IMR-90 (cell line): ENCODE data around the gene FSTL3. TPM values are rescaled to one million over a fixed set of nuclear protein-coding genes. Genes with fewer than 3 reads are reported as not detected.

Experiments used
- ATAC-seq: fragments of 200-7000 bp; cut with Tn5 transposase; 2 replicates; pipeline ENCODE4 v1.9.1; 2020; ENCODE audit warnings: low read depth, mild to moderate bottlenecking, moderate library complexity
- BruUV-seq: library from RNA; stranded (reverse); fragments of 400-500 nt; replicated peaks from 2 replicates; lab custom pipeline; 2021; lab: Mats Ljungman, UMichigan
- CTCF ChIA-PET: fragments of 300-600 bp; formaldehyde crosslinking; extraction: SDS; loops from one replicate; lab custom pipeline; 2021; ENCODE audit warnings: antibody characterized with exemption; lab: Yijun Ruan, JAX
- POLR2A ChIA-PET: fragments of 300-600 bp; sonication (Branson Sonifier 250); formaldehyde crosslinking; loops from one replicate; lab custom pipeline; 2022; ENCODE audit warnings: antibody characterized with exemption; ENCODE audit not compliant: unreplicated experiment; lab: Charles Lee
- DNase-seq: peaks from one replicate; pipeline ENCODE4 v3.0.0; 2013
- H2AFZ ChIP-seq: replicated peaks from 2 replicates; pipeline ENCODE3; 2013; ENCODE audit warnings: low read length, mild to moderate bottlenecking; ENCODE audit not compliant: poor library complexity
- H2AK5ac ChIP-seq: 2 replicates; pipeline ENCODE4 v1.6.1; 2013; ENCODE audit warnings: low read depth, low read length, inconsistent platforms
- H2AK9ac ChIP-seq: replicated peaks from 2 replicates; pipeline ENCODE3; 2013; ENCODE audit warnings: mild to moderate bottlenecking, low read depth, low read length, moderate library complexity; ENCODE audit not compliant: poor library complexity
- H2BK120ac ChIP-seq: 2 replicates; pipeline ENCODE4 v1.6.1; 2013; ENCODE audit warnings: low read depth, low read length, inconsistent platforms
- H2BK15ac ChIP-seq: 3 replicates; pipeline ENCODE4 v1.6.1; 2013; ENCODE audit warnings: low read depth, low read length, inconsistent platforms
- H2BK20ac ChIP-seq: 2 replicates; pipeline ENCODE4 v1.6.1; 2013; ENCODE audit warnings: low read depth, mild to moderate bottlenecking, inconsistent platforms, low read length, moderate library complexity
- H2BK5ac ChIP-seq: 2 replicates; pipeline ENCODE4 v1.6.1; 2013; ENCODE audit warnings: mild to moderate bottlenecking, low read depth, low read length, inconsistent platforms; ENCODE audit not compliant: poor library complexity, severe bottlenecking
- H3K14ac ChIP-seq: replicated peaks from 2 replicates; pipeline ENCODE4 v1.6.1; 2013; ENCODE audit warnings: low read depth, low read length, inconsistent platforms
- H3K18ac ChIP-seq: 2 replicates; pipeline ENCODE4 v1.6.1; 2013; ENCODE audit warnings: low read depth, low read length, control low read depth
- H3K23ac ChIP-seq: 2 replicates; pipeline ENCODE4 v1.6.1; 2013; ENCODE audit warnings: low read depth, low read length, inconsistent platforms
- H3K27ac ChIP-seq: 2 replicates; pipeline ENCODE4 v1.5.1; 2013; ENCODE audit warnings: mild to moderate bottlenecking, control low read depth, low read length; ENCODE audit not compliant: insufficient read depth
- H3K27me3 ChIP-seq: 2 replicates; pipeline ENCODE4 v1.6.1; 2013; ENCODE audit warnings: low read length; ENCODE audit not compliant: control insufficient read depth, insufficient read depth
- H3K36me3 ChIP-seq: 2 replicates; pipeline ENCODE4 v1.6.1; 2013; ENCODE audit warnings: low read length, mixed read lengths; ENCODE audit not compliant: control insufficient read depth, insufficient read depth
- H3K4ac ChIP-seq: 2 replicates; pipeline ENCODE4 v1.6.1; 2013; ENCODE audit warnings: low read depth, low read length, inconsistent platforms
- H3K4me1 ChIP-seq: 2 replicates; pipeline ENCODE4 v1.6.1; 2013; ENCODE audit warnings: low read length, mixed read lengths; ENCODE audit not compliant: control insufficient read depth, insufficient read depth
- H3K4me2 ChIP-seq: 2 replicates; pipeline ENCODE4 v1.6.1; 2013; ENCODE audit warnings: low read depth, mild to moderate bottlenecking, control low read depth, low read length, moderate library complexity
- H3K4me3 ChIP-seq: 2 replicates; pipeline ENCODE4 v1.5.1; 2013; ENCODE audit warnings: low read depth, mild to moderate bottlenecking, control low read depth, low read length, moderate library complexity; ENCODE audit not compliant: insufficient read depth
- H3K56ac ChIP-seq: 2 replicates; pipeline ENCODE4 v1.6.1; 2013; ENCODE audit warnings: low read length, inconsistent platforms; ENCODE audit not compliant: insufficient read depth; ENCODE audit errors: extremely low read depth
- H3K79me1 ChIP-seq, 2 experiments: 2 replicates each; pipeline ENCODE4 v1.6.1; 2013; ENCODE audit warnings: low read length in 2 of 2, inconsistent platforms in 1 of 2, low read depth in 1 of 2
- H3K9ac ChIP-seq: 2 replicates; pipeline ENCODE4 v1.6.1; 2013; ENCODE audit warnings: low read depth, low read length, control low read depth
- H3K9me1 ChIP-seq: 2 replicates; pipeline ENCODE4 v1.6.1; 2013; ENCODE audit warnings: low read length, inconsistent platforms; ENCODE audit not compliant: insufficient read depth
- H3K9me3 ChIP-seq: 2 replicates; pipeline ENCODE4 v1.6.1; 2013; ENCODE audit warnings: low read length; ENCODE audit not compliant: control insufficient read depth, insufficient read depth
- H4K20me1 ChIP-seq: 2 replicates; pipeline ENCODE4 v1.6.1; 2013; ENCODE audit warnings: low read length, inconsistent platforms; ENCODE audit not compliant: insufficient read depth
- H4K5ac ChIP-seq: 2 replicates; pipeline ENCODE4 v1.6.1; 2013; ENCODE audit warnings: mild to moderate bottlenecking, low read depth, low read length, control low read depth
- H4K8ac ChIP-seq, 2 experiments: 2 replicates each; pipeline ENCODE4 v1.6.1; 2013; ENCODE audit warnings: low read depth in 2 of 2, low read length in 2 of 2, control low read depth in 1 of 2, inconsistent platforms in 1 of 2
- H4K91ac ChIP-seq: 2 replicates; pipeline ENCODE4 v1.6.1; 2013; ENCODE audit warnings: low read depth, low read length, inconsistent platforms; ENCODE audit not compliant: insufficient read depth
- BHLHE40 ChIP-seq: fragments of 150-350 bp; IDR thresholded peaks from 2 replicates; pipeline ENCODE4 v1.6.1; 2016; ENCODE audit warnings: mild to moderate bottlenecking, low read depth, low read length
- MAZ ChIP-seq: IDR thresholded peaks from 2 replicates; pipeline ENCODE4 v1.6.1; 2012; ENCODE audit warnings: low read depth, mild to moderate bottlenecking, low read length, improper control_type of control experiment, moderate library complexity, borderline replicate concordance
- WGBS, 2 experiments: methylation state at CpG; one replicate each; pipeline versions ENCODE4 v1.1.5 to v1.1.7; 2013; ENCODE audit warnings: missing lambda C conversion rate in 2 of 2; ENCODE audit not compliant: insufficient read length in 1 of 2; ENCODE audit errors: extremely low coverage in 2 of 2; 5-methylcytosine and 5-hydroxymethylcytosine counted together
- dilution Hi-C: fragments of 300-500 bp; cut with HindIII; formaldehyde crosslinking; loops from one replicate; pipeline ENCODE4 v1.14.3; 2018; ENCODE audit warnings: low sequenced_read_pairs; ENCODE audit not compliant: unreplicated experiment
- in situ Hi-C: fragments of 300-500 bp; cut with MboI; formaldehyde crosslinking; loops from 3 replicates; pipeline ENCODE4 v1.14.3; 2019; ENCODE audit warnings: low sequenced_read_pairs, inconsistent platforms, mixed read lengths
- intact Hi-C: fragments of 100-400 bp; cut with micrococcal nuclease; formaldehyde crosslinking; loops from 2 replicates; pipeline ENCODE4 v1.10.0; 2022
- polyA plus RNA-seq, 3 experiments: library from polyadenylated mRNA; depleted of rRNA; stranded (reverse); fragments of >200 nt; gene quantifications; 2 replicates each; pipeline ENCODE4 v1.2.3, GENCODE V29; 2012; ENCODE audit warnings: low replicate concordance in 1 of 3
- total RNA-seq: library from RNA; depleted of rRNA; stranded (reverse); fragments of >200 nt; gene quantifications from 2 replicates; pipeline ENCODE4 v1.2.3, GENCODE V29; 2012

FSTL3 gene
- total and polyA plus RNA-seq, 2 of the 4 experiments (the other 2 are of a cell fraction) = 32.3 to 76.9 TPM

DNA sequence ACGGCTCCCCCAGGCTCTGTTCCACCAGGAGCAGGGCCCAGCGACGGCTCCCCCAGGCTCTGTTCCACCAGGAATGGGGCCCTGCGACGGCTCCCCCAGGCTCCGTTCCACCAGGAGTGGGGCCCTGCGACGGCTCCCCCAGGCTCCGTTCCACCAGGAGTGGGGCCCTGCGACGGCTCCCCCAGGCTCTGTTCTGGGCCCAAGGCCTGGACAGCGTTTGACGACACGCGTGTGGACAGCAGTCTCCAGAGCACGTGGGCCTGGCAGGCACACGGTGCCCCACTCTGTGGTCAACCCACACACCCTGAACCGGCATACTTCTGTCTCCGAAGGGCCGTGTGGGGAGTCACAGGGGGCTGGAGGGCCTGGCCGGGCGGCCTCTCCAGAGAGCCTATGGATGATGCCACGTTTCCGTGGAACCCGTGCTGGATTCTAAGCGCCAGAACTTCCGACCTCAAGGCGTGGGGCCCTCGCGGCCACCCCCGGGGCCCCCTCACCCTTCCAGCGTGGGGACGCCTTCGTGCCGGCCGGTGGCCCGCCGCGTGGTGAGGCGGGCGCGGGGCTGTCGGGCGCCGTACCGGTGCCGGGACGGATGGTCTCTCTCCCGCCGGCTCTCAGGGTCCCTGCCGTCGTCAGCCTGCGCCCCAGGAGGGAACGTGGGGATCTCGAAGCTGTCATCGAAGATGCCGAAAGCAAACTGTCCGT, 24.9 kb upstream of the FSTL3 start:
- BruUV-seq = no TSS peak
- WGBS, 2 experiments = 96% methylated on average over 50 of the region's 58 CpGs; no CpG with 5 or more reads in 1 of the 2 experiments
- Histone ChIP-seq H3K79me1 (peaks cover 0 to 31% of the 10 kb centered on the region in 2 experiments; a peak in 3 of 4 replicates), H2BK5ac (no peak overlapping the region), H3K36me3 (peaks cover 49% of the 10 kb centered on the region), H3K9ac (no peak overlapping the region), H4K91ac (no peak overlapping the region), H3K4me1 (no peaks in the 10 kb centered on the region), H2AK5ac (no peak overlapping the region), H3K27ac (no peak overlapping the region), H4K20me1 (peaks cover 44% of the 10 kb centered on the region), H2BK15ac (no peak overlapping the region), H3K18ac (no peak overlapping the region), H3K56ac (no peak overlapping the region), H2AFZ (no peak overlapping the region), H3K14ac (no peak overlapping the region), H3K4me2 (no peak overlapping the region), H4K8ac (no peak overlapping the region), H3K23ac (no peak overlapping the region), H3K4ac (no peak overlapping the region), H2BK20ac (no peak overlapping the region), H3K27me3 (no peaks in the 10 kb centered on the region), H3K9me1 (no peaks in the 10 kb centered on the region), H2AK9ac (no peak overlapping the region), H3K9me3 (no peaks in the 10 kb centered on the region), H3K4me3 (no peak overlapping the region), H2BK120ac (no peak overlapping the region), H4K5ac (no peak overlapping the region)
- TF ChIP-seq BHLHE40 = no peak
- TF ChIP-seq MAZ = no peak
- dilution Hi-C loops (no loop called here), intact Hi-C loops (no loop called here), in situ Hi-C loops (no loop called here)
- POLR2A ChIA-PET = no interaction called here
- ATAC-seq (no peak), DNase-seq (no peak)
- CTCF ChIA-PET = no interaction called here
